Activated CD4-positive, alpha-beta T cell treated with anti-CD3 and anti-CD28 coated beads, Interleukin-2, amount 10 ng/mL, durations not matched to agents 7 days and 5 days (primary cell): ENCODE results near the gene RNF141. TPM values are rescaled to one million over a fixed set of nuclear protein-coding genes. Genes with fewer than 3 reads are reported as not detected.

Experiments
- CTCF ChIA-PET: fragments of 350-600 bp; sonication (Branson Sonifier 250); formaldehyde crosslinking; loops from one replicate; lab custom pipeline; 2021; ENCODE audit warnings: antibody characterized with exemption; lab: Charles Lee
- POLR2A ChIA-PET: fragments of 350-600 bp; sonication (Branson Sonifier 250); formaldehyde crosslinking; loops from one replicate; lab custom pipeline; 2021; ENCODE audit warnings: antibody characterized with exemption; lab: Charles Lee
- DNase-seq: peaks from one replicate; pipeline ENCODE4 v3.0.0-alpha.2; 2020
- H3K27ac Mint-ChIP-seq: one replicate; pipeline ENCODE4 v1.8.0; 2021; ENCODE audit warnings: mild to moderate bottlenecking, moderate library complexity, mixed read lengths
- H3K27me3 Mint-ChIP-seq: one replicate; pipeline ENCODE4 v1.8.0; 2021; ENCODE audit warnings: mixed read lengths
- H3K36me3 Mint-ChIP-seq: one replicate; pipeline ENCODE4 v1.8.0; 2021; ENCODE audit warnings: low read depth, mixed read lengths
- H3K4me1 Mint-ChIP-seq: one replicate; pipeline ENCODE4 v1.8.0; 2021; ENCODE audit warnings: mixed read lengths
- H3K4me3 Mint-ChIP-seq: one replicate; pipeline ENCODE4 v1.8.0; 2021; ENCODE audit warnings: mild to moderate bottlenecking, moderate library complexity, mixed read lengths
- H3K9me3 Mint-ChIP-seq: one replicate; pipeline ENCODE4 v1.8.0; 2021; ENCODE audit warnings: mixed read lengths
- total RNA-seq, 2 experiments: library from RNA; stranded (reverse); gene quantifications; one replicate each; pipeline ENCODE4 v1.2.3, GENCODE V29; 2021

The RNF141 gene
- total RNA-seq, 2 experiments from 2014 or later: 10.3 to 11.6 TPM

DNA sequence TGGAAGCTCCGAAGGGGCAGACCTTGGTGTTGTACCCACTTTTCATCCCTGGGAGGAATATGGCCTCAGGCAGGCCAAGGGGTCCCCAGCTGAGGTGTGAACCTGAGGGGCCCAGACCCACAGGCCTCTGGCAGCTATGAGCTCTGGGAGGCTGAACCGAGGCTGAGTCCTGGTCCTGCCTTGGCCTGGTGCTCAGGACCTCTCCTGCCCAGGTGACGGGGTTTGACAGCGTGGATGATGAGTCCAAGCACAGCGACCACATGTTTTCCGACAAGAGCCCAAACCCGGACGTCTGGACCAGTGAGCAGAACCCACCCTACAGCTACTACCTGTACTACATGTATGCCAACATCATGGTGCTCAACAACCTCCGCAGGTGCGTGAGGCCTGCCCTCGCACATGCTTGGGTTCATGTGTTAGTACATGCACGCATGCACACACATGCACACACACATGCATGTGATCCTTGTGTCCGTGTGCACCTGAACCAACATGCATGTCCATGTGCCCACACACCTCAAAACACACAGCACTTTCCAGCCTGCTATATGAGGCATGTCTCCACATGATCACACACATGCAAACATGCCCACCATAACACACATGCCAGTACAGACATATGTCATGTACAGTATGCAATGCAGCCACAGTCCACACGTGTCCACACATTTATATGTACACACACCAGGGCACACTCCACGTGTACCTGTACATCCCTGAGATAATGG, 40.9 kb downstream of the RNF141 start:
- ChIA-PET POLR2A (no interaction called here), CTCF (no interaction called here)
- Mint-ChIP-seq H3K9me3 (no peaks in the 10 kb centered on the region), H3K27ac (no peak overlapping the region), H3K36me3 (peaks cover 33% of the 10 kb centered on the region), H3K4me1 (no peaks in the 10 kb centered on the region), H3K27me3 (no peaks in the 10 kb centered on the region), H3K4me3 (no peak overlapping the region)
- DNase-seq: no peak

DNA sequence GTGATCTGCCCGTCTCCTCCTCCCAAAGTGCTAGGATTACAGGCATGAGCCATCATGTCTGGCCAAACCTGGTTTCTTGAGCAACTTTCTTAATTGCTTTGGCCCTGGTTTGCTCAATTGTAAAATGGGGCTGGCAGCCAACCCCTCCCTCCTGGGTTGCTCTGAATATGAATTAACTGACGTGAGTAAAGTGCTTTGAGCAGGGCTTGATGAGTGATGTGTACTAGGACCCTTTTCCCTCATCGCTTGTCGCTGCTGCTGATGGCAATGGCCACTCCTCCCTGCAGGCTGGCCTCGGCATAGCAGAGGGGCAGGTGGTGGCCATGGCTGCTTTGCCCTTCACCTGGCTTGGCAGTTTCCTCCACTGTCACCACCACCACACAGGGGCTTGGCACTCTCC, 41.5 kb downstream of the RNF141 start:
- Mint-ChIP-seq H3K27me3 (no peaks in the 10 kb centered on the region), H3K4me3 (no peak overlapping the region), H3K4me1 (no peaks in the 10 kb centered on the region), H3K36me3 (peaks cover 35% of the 10 kb centered on the region), H3K9me3 (no peaks in the 10 kb centered on the region), H3K27ac (peak overlapping the region; percentile 11)
- CTCF ChIA-PET: no interaction called here
- POLR2A ChIA-PET: no interaction called here
- no peak for DNase-seq

DNA sequence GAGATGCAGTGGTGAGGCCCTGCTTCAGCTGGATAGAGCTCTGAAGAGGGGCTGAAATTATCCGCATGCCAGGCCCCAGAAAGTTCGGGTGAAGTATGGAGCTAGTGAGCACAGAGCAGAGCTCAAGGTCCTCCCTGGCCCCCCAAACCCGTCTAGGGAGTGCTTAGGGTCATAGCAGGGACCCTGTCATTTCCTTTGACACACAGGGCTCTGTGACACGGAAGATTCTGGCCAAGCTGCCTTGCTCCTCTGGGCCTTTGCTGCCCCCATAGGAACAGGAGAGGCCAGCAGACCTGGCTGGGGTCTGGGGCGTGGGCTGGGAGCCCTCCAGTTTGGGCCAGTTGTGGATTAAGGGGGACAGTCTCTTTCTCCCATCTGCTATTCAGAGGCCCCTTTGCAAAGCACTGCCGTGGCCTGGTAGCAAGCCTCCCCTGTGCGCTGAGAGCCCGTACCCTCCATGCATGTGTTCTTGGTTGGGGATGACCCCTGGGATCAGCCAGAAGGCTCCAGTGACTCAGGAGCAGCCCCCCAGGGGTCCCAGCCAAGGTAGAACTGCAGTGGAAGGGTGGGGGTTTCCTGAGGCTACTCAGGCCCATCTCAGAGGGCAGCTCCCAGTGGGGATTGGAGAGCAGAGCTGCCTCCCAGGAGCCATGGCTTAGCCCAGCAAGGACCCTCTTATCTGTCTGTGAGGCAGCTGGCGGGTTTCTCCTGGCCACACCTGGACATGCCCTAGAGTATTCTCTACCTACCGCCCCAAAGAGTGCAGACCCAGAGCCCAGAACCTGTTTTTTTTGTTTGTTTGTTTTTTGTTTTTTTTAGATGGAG, 42.3 kb downstream of the RNF141 start:
- H3K36me3 Mint-ChIP-seq: peaks cover 30% of the 10 kb centered on the region
- H3K27me3 Mint-ChIP-seq: no peaks in the 10 kb centered on the region
- H3K4me1 Mint-ChIP-seq: no peaks in the 10 kb centered on the region
- no peak overlapping the region for H3K4me3 Mint-ChIP-seq
- no peak overlapping the region for H3K27ac Mint-ChIP-seq
- no peaks in the 10 kb centered on the region for H3K9me3 Mint-ChIP-seq
- DNase-seq: no peak
- ChIA-PET POLR2A (no interaction called here), CTCF (interaction anchor here (0.6 kb wide), 1 partner anchor 28 kb away, joined by 6 read pairs; no protein-coding TSS in a partner anchor)

DNA sequence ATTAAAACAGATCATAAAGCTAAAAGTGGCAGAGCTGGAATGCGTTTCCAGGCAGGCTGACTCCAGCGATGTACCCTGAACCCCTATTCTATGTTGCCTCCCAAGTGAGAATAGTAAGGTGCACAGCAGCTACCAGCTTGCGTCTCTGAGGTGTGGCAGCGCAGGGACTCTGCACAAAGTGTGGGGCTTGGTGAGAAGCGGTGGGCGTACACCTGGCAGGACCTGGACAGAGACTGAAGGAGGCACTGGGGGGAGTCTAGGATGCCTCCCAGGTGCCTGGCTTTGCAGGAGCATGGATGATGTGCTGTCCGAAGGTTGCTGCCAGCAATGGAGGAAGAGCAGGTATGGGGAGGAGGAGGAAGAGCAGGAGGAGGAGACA, 43.0 kb downstream of the RNF141 start:
- no peaks in the 10 kb centered on the region for H3K27me3 Mint-ChIP-seq
- H3K36me3 Mint-ChIP-seq: peaks cover 31% of the 10 kb centered on the region
- no peak overlapping the region for H3K4me3 Mint-ChIP-seq
- POLR2A ChIA-PET: no interaction called here
- no peaks in the 10 kb centered on the region for H3K9me3 Mint-ChIP-seq
- no peaks in the 10 kb centered on the region for H3K4me1 Mint-ChIP-seq
- CTCF ChIA-PET: no interaction called here
- no peak overlapping the region for H3K27ac Mint-ChIP-seq
- DNase-seq: no peak

DNA sequence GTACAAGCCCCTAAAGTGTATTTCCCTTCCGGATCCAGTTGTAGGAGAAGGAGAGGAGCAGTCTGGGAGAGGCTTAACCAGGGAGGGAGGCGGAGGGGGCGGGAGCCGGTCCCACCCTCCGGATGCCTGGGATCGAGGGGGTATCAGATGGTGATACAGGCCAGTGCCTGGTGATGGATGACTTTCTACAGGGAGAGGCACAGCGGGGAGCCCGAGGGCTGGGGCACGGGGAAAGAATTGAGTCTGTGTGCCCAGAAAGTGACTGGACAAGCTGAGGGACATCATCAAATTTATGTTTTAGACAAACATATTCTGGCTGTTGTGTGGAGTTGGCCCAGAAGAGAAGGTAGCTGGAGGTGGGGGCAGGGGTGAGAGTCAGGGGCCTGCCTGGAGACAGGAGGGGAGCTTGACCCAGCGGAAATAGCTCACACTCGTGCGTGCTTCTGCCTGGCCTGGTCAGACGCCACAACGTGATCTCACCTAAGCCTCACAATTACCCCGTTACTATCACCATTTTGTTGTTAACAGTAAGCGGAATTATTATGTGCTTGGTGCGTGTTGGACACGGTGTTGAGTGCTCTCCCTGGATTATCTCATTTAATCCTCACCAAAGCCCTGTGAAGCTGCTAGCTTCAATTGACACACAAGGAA, 43.5 kb downstream of the RNF141 start:
- Mint-ChIP-seq H3K4me1 (no peaks in the 10 kb centered on the region), H3K27me3 (no peaks in the 10 kb centered on the region), H3K27ac (no peak overlapping the region), H3K4me3 (no peak overlapping the region), H3K9me3 (no peaks in the 10 kb centered on the region), H3K36me3 (peaks cover 34% of the 10 kb centered on the region)
- DNase-seq: no peak
- ChIA-PET POLR2A (no interaction called here), CTCF (interaction anchor here (1.2 to 1.3 kb wide), 2 partner anchors 15 to 75 kb away, joined by 4 to 6 read pairs; no protein-coding TSS in a partner anchor)

DNA sequence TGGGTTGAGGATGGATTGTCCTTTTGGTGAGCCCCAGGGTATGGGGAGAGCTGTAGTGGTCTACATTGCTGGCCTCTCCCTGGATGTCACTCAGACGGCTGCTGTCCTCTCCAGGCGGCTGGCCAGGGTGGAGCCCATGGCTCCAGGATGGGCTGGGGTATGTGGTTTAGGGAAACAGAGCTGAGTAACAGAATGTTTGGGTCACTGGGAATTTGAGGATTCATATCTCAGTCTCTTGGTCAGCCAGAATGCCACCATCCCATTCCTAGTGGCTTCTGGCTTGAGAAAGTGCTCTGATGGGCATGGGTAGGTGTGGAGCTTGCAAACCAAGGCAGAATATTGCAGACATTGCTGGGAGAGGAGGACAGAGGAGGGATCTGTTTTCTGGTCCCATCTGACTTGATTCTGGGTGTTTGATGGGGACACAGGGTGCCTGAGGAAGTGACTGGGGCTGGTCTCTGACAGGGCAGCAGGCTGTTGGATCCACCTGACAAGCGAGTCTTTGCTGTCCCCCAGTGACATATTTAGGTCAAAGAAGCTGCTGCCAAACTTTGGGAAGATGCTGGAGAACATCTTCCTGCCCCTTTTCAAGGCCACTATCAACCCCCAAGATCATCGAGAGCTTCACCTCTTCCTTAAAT, 44.6 kb downstream of the RNF141 start:
- DNase-seq: no peak
- POLR2A ChIA-PET: no interaction called here
- Mint-ChIP-seq H3K27me3 (no peaks in the 10 kb centered on the region), H3K27ac (no peak overlapping the region), H3K36me3 (peaks cover 37% of the 10 kb centered on the region), H3K4me1 (no peaks in the 10 kb centered on the region), H3K9me3 (no peaks in the 10 kb centered on the region), H3K4me3 (no peak overlapping the region)
- CTCF ChIA-PET: interaction anchor here (1.0 to 1.3 kb wide), 3 partner anchors 14 to 74 kb away, joined by 4 to 6 read pairs (median 4); no protein-coding TSS in a partner anchor

DNA sequence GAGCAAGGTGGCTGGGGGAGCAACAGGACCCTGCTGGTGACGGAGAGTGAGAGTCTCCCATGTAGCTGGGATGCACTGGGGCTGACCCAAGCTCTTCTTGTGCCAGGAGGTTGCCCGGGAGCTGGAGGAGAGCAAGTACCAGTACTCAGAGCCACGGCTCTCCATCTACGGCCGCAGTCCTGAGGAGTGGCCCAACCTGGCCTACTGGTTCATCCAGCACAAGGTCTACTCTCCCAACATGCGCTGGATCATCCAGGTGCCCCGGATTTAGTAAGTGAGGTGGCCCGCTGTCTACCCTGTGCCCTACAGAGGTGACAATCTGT, 45.6 kb downstream of the RNF141 start:
- Mint-ChIP-seq H3K27ac (no peak overlapping the region), H3K36me3 (peaks cover 38% of the 10 kb centered on the region), H3K4me3 (no peak overlapping the region), H3K4me1 (no peaks in the 10 kb centered on the region), H3K27me3 (no peaks in the 10 kb centered on the region), H3K9me3 (no peaks in the 10 kb centered on the region)
- DNase-seq: no peak
- CTCF ChIA-PET: interaction anchor here (0.5 to 1.0 kb wide), 3 partner anchors 15 to 121 kb away, joined by 3 to 4 read pairs (median 3); no protein-coding TSS in a partner anchor
- POLR2A ChIA-PET: no interaction called here

DNA sequence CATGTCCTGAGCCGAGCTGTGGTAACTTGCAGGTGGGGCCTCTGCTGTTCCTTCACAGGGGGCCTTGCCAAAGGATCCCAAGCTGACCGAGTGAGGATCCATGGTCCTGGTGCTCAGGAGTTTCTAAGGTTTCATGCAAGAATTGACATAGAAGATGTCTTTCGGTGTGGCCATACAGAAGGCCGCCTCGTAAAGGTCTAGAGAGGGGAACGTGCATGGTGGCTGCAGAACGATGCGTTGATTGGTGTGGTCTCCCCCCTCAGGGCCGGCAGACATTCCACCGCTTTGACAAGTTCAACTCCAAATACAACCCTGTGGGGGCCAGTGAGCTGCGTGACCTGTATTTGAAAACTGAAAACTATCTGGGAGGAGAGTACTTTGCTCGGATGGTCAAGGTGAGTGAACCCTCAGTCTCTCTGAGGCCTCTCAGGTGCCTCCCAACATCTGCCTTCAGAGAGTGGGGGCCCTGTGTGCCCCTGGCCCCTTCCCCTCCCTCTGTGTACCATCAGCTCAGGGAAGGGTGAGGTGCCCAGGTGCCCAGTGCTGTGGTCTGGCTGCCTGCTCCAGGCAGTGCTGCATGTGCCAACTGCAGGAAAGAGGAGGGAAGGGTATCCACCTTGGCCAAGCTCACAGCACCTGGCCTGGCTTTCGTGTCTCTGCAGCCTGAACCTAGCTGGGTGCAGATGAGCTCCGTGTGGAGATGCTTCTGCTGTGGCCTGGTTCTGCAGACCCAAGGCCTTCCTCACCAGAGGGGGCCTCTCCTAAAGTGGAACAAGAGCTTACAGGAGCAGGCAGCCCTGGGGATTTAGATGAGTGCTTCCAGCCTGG, 46.1 kb downstream of the RNF141 start:
- Mint-ChIP-seq H3K4me3 (no peak overlapping the region), H3K9me3 (no peaks in the 10 kb centered on the region), H3K36me3 (peaks cover 38% of the 10 kb centered on the region), H3K4me1 (no peaks in the 10 kb centered on the region), H3K27me3 (no peaks in the 10 kb centered on the region), H3K27ac (no peak overlapping the region)
- POLR2A ChIA-PET: no interaction called here
- CTCF ChIA-PET: interaction anchor here (0.5 to 1.0 kb wide), 3 partner anchors 15 to 122 kb away, joined by 3 to 4 read pairs (median 3); no protein-coding TSS in a partner anchor
- no peak for DNase-seq

DNA sequence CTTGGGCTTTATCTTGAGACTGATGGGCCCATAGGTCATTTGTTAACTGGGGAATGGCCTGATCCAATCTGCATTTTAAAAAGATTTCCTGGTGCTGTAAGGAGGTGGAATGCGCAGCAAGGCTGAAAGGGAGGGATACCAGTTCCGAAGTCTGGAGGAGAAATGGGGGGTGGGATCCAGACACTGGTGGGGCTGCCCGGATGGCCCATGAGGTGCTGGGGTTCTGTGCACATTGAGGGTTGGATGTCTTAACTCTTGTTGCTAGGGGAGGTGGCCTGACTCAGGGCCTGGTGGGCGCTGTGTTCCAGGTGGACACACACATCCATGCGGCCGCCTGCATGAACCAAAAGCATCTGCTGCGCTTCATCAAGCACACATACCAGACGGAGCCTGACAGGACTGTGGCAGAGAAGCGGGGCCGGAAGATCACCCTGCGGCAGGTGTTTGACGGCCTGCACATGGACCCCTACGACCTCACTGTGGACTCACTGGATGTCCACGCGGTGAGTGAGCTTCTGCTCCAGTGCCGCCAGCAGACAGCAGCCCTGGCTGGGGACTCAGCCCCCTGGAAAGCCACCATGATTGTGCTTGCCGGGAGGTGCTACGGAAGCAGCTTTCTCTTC, 47.8 kb downstream of the RNF141 start:
- H3K9me3 Mint-ChIP-seq: no peaks in the 10 kb centered on the region
- no peaks in the 10 kb centered on the region for H3K27me3 Mint-ChIP-seq
- peaks cover 6% of the 10 kb centered on the region for H3K4me1 Mint-ChIP-seq
- no peak overlapping the region for H3K4me3 Mint-ChIP-seq
- peaks cover 41% of the 10 kb centered on the region for H3K36me3 Mint-ChIP-seq
- ChIA-PET POLR2A (no interaction called here), CTCF (no interaction called here)
- H3K27ac Mint-ChIP-seq: no peak overlapping the region
- no peak for DNase-seq

DNA sequence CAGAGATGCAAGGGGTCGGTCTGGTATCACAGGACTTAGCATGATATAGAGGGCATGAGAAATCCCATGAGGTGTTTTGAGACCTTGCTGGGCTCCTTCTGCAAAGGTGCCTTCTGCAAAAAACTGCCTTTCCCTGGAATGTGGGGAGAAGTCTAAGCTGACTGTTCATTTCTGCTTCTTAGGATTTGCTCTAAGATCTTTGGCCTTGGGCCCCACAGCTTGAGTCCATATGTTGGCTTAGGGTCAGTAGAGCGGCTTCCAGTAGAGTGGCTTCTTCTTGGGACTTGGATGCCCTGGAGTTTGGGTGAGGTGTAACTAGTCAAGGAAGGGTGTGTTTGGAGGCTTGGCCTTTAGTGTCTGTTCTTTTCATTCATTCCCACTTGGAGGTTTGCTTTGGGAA, 48.9 kb downstream of the RNF141 start:
- ChIA-PET CTCF (no interaction called here), POLR2A (no interaction called here)
- Mint-ChIP-seq H3K27ac (no peak overlapping the region), H3K27me3 (no peaks in the 10 kb centered on the region), H3K9me3 (no peaks in the 10 kb centered on the region), H3K4me3 (no peak overlapping the region), H3K36me3 (peaks cover 44% of the 10 kb centered on the region), H3K4me1 (peaks cover 9% of the 10 kb centered on the region)
- no peak for DNase-seq

DNA sequence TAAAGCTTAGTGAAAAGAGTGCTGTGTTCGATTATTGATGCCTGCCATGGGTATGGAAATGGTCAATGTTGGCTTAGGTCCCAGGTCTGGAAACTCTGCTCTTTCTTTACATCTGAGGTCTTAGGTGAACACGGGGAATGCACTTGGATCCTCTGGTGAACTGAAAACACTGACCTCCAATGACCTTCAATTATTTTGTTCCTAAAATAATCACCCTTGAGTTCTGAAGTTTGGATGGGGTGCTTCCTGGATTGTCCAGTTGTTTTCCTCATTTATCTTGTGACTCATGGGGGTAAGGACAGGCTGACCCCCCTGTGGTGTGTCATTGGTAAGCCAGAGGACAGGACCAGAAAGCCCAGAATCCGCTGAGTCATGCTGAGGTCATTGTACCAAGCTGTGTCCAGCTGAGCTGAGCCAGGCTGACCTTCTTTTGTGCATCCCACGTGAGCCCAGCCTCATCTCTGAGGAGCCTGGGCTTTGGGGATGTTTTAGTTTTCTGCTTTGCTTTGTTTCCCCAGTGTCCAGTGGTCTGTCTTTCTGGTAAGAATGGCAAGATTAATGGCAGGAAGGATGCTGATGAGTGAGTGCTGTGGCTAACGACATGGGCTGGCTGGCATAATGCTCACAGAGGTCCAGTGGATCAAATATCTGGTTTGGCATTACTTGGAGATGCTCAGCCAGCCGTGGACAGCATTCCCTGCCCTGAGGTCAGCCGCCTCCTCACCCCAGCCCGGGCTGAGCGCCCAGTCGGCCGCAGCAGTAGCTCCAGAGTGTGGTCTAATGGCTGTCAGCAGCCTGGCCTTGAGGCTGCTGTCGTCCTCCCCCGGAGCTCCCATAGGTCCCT, 50.4 kb downstream of the RNF141 start:
- H3K4me3 Mint-ChIP-seq: no peak overlapping the region
- no peaks in the 10 kb centered on the region for H3K9me3 Mint-ChIP-seq
- ChIA-PET POLR2A (no interaction called here), CTCF (interaction anchor here (0.6 to 1.3 kb wide), 4 partner anchors 13 to 77 kb away, joined by 3 to 4 read pairs (median 3); no protein-coding TSS in a partner anchor)
- no peak overlapping the region for H3K27ac Mint-ChIP-seq
- peaks cover 41% of the 10 kb centered on the region for H3K36me3 Mint-ChIP-seq
- no peaks in the 10 kb centered on the region for H3K27me3 Mint-ChIP-seq
- DNase-seq: no peak
- H3K4me1 Mint-ChIP-seq: peaks cover 11% of the 10 kb centered on the region
